AG09309 (cell line): ENCODE results near the gene RBM45.
A peak's percentile ranks its signal among the peaks of the same experiment; 100 is the strongest.

Source experiments
- DNase-seq: peaks from one replicate; pipeline ENCODE4 v3.0.0-alpha.2; 2010; ENCODE audit warnings: low read depth
- H3K4me3 ChIP-seq: 2 replicates; pipeline ENCODE4 v1.5.1; 2011; ENCODE audit warnings: mild to moderate bottlenecking, low read depth, low read length, moderate library complexity; ENCODE audit not compliant: control insufficient read depth
- CTCF ChIP-seq: IDR thresholded peaks from 2 replicates; pipeline ENCODE4 v1.5.1; 2011; ENCODE audit warnings: mild to moderate bottlenecking, low read depth, low read length, inconsistent platforms; ENCODE audit not compliant: insufficient read depth, control insufficient read depth; ENCODE audit errors: missing control alignments

Gene RBM45

GRCh38 chr2:178157574-178157973 is 45.3 kb downstream of the RBM45 start:
- TF ChIP-seq CTCF = no peak

GRCh38 chr2:178159966-178160365 is 47.7 kb downstream of the RBM45 start:
- H3K4me3 ChIP-seq = no peak overlapping the region
- no peak for DNase-seq
- no peak for TF ChIP-seq CTCF

More at GRCh38 chr2:178157574-178157973, 45.3 kb downstream of the RBM45 start:
- DNase-seq = no peak
- no peak overlapping the region for H3K4me3 ChIP-seq

GRCh38 chr2:178160601-178161000 is 48.4 kb downstream of the RBM45 start:
- DNase-seq = no peak
- no peak overlapping the region for H3K4me3 ChIP-seq
- TF ChIP-seq CTCF = no peak

GRCh38 chr2:178163395-178163794 is 51.2 kb downstream of the RBM45 start:
- no peak overlapping the region for H3K4me3 ChIP-seq
- TF ChIP-seq CTCF = no peak
- DNase-seq = no peak

- TF ChIP-seq CTCF = no peak
- DNase-seq = no peak
- no peak overlapping the region for H3K4me3 ChIP-seq
Observed at GRCh38 chr2:178163911-178164310, 51.7 kb downstream of the RBM45 start.

- TF ChIP-seq CTCF = no peak
- DNase-seq = no peak
- no peak overlapping the region for H3K4me3 ChIP-seq
Observed at GRCh38 chr2:178173657-178174056, 61.4 kb downstream of the RBM45 start.

GRCh38 chr2:178177066-178177679 is 64.9 kb downstream of the RBM45 start:
- TF ChIP-seq CTCF = no peak
- DNase-seq = peak; percentile 29
- H3K4me3 ChIP-seq = no peak overlapping the region
